GM12878 (cell line): ENCODE measurements around the gene SDCCAG8.

Source experiments
- GABPA ChIP-seq: IDR thresholded peaks from 2 replicates; pipeline ENCODE4 v1.6.1; 2014; ENCODE audit warnings: antibody characterized with exemption, low read depth, mild to moderate bottlenecking, inconsistent platforms
- JUND ChIP-seq: IDR thresholded peaks from 2 replicates; pipeline ENCODE4 v1.6.1; 2012; ENCODE audit warnings: low read depth, mild to moderate bottlenecking, low read length, improper control_type of control experiment, moderate library complexity
- MXI1 ChIP-seq: fragments of 150-350 bp; IDR thresholded peaks from 2 replicates; pipeline ENCODE4 v1.6.1; 2011; ENCODE audit warnings: low read depth, mild to moderate bottlenecking, inconsistent platforms, low read length, improper control_type of control experiment
- NFXL1 ChIP-seq: fragments of 450-650 bp; IDR thresholded peaks from 2 replicates; pipeline ENCODE4 v1.6.1; 2017; ENCODE audit warnings: antibody characterized with exemption, mild to moderate bottlenecking, borderline replicate concordance
- RAD21 ChIP-seq: IDR thresholded peaks from 2 replicates; pipeline ENCODE4 v1.6.1; 2011; ENCODE audit warnings: mild to moderate bottlenecking, low read depth, low read length, moderate library complexity; ENCODE audit not compliant: insufficient read depth
- SIN3A ChIP-seq: IDR thresholded peaks from 2 replicates; pipeline ENCODE4 v1.6.1; 2012; ENCODE audit warnings: low read depth, low read length, improper control_type of control experiment
- TF ChIP-seq, protein P1 (sequence below): IDR thresholded peaks from 2 replicates; pipeline ENCODE4 v1.6.1; 2012; ENCODE audit warnings: low read length, inconsistent platforms

DNA sequence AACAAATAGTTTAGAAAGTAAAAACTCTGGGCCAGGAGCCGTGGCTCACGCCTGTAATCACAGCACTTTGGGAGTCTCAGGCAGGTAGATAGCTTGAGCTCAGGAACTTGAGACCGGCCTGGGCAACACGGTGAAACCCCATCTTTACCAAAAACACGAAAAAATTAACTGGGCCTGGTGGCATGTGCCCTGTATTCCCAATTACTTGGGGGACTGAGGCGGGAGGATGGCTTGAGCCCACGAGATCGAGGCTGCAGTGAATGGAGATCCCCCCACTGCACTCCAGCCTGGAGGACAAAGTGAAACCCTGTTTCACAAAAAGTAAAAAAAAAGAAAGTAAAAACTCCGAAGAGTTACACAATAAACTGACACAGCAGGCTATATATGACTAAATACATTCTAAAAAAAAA, 11.4 kb upstream of the SDCCAG8 start:
- TF ChIP-seq NFXL1 (no peak), SIN3A (no peak), MXI1 (no peak), RAD21 (no peak), GABPA (no peak), JUND (no peak)
- TF ChIP-seq, protein P1, sequence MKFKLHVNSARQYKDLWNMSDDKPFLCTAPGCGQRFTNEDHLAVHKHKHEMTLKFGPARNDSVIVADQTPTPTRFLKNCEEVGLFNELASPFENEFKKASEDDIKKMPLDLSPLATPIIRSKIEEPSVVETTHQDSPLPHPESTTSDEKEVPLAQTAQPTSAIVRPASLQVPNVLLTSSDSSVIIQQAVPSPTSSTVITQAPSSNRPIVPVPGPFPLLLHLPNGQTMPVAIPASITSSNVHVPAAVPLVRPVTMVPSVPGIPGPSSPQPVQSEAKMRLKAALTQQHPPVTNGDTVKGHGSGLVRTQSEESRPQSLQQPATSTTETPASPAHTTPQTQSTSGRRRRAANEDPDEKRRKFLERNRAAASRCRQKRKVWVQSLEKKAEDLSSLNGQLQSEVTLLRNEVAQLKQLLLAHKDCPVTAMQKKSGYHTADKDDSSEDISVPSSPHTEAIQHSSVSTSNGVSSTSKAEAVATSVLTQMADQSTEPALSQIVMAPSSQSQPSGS = no peak
